HG03135 (cell line): ENCODE data around the gene ADAMTS14.

ENCODE experiments used
- ATAC-seq: cut with Tn5 transposase; IDR thresholded peaks from one replicate; pipeline ENCODE4 v1.9.1; 2021; ENCODE audit warnings: mild to moderate bottlenecking, moderate library complexity; ENCODE audit not compliant: unreplicated experiment

The ADAMTS14 gene

DNA sequence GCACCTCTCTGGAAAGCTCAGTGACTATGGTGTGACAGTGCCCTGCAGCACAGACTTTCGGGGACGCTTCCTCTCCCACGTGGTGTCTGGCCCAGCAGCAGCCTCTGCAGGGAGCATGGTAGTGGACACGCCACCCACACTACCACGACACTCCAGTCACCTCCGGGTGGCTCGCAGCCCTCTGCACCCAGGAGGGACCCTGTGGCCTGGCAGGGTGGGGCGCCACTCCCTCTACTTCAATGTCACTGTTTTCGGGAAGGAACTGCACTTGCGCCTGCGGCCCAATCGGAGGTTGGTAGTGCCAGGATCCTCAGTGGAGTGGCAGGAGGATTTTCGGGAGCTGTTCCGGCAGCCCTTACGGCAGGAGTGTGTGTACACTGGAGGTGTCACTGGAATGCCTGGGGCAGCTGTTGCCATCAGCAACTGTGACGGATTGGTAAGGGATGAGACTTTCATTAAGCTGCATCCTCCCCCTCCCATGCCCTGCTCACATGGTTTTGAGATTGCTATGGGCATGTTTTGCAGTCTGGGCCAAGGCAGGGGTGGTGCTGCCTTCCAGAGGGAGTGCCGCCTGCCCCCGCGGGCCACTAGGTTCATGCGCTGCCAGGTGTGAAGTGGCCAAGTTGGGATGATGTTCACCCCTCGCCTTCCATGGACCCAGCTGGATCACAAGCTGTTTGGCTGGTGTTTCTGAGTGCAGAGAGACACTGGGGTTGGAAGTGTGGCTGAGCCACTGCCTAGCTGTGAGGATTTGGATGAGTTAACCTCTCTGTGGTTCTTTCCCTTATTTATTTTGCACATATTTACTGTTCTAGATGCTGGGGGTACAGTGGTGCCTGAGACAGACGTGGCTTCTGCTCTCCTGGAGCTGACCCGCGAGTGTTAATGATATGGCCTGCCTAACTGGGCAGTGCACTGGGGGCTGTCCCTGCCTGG lies 2.5 kb downstream of the ADAMTS14 start:
- no peak for ATAC-seq

DNA sequence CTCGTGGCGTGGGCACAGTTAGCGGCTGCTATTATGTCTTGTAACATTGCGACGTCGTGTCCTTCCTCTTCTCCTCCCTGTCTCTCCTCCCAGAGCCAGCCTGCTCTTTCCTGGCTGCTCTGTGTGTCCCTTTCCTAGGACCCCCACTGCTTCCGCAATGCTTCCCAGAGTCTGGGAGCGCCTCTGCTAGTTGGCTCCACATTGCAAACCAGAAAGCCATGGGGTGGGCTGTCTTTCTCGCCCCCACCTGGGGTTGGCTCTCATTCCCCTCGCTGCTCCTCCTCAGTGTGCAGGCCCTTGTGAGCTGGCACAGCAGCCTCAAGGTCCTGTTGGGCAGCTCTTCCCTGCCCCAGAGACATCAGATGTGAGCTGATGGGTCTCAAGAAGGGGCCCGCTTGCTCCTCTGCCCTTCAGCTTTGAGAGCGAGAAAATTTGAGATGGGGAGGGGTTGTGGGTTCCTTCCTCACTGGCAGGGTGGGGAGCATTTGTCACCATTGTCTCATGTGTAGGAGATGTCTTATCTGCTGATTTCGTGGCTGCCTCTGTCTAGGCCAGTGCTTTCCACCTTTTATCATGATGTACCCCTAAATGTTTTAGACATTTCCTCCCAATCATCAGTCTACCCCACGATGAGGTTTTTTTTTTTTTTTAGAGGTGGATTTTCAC lies 3.3 kb downstream of the ADAMTS14 start:
- no peak for ATAC-seq

GRCh38 chr10:70676511-70676910 lies 4.2 kb downstream of the ADAMTS14 start:
- ATAC-seq = no peak

DNA sequence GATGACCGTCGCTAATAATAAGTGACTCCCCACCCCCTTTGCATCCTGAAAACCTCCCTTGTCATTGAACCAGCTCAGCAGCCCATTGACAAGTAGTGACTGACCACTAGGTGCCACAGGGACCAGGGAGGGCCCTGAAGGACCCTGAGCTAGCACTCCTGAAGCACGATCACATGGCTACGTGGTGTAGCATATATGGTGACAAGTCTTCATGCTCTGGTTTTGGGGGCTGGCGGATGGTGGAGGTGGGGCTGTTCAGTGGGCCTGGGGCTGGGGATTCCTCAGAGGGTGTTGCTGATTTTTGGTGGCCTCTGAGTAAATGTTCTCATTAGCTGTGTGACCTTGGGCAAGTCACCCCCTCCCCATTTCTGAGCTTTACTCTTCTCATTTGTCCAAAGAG lies 4.7 kb downstream of the ADAMTS14 start:
- no peak for ATAC-seq

- no peak for ATAC-seq
These were observed 5.4 kb downstream of the ADAMTS14 start for GRCh38 chr10:70677620-70678249.

DNA sequence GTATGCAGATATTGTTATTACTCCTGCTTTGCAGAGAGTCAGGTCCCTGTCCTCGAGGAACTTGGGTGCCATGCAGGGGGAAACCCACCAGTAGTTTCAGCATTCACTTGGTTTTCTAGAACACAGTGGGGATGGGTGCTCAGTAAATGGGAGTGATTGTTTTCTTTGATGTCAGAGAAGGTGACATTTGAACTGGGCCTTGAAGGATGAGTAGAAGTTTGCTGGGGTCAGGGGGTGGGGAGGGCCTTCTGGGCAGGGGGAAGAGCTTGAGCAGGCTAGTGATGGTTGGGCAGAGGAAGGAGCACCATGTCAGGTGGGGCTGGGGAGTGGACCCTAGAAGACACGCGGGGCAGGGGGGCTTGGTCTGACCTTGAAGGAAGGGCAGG lies 5.9 kb downstream of the ADAMTS14 start:
- no peak for ATAC-seq

DNA sequence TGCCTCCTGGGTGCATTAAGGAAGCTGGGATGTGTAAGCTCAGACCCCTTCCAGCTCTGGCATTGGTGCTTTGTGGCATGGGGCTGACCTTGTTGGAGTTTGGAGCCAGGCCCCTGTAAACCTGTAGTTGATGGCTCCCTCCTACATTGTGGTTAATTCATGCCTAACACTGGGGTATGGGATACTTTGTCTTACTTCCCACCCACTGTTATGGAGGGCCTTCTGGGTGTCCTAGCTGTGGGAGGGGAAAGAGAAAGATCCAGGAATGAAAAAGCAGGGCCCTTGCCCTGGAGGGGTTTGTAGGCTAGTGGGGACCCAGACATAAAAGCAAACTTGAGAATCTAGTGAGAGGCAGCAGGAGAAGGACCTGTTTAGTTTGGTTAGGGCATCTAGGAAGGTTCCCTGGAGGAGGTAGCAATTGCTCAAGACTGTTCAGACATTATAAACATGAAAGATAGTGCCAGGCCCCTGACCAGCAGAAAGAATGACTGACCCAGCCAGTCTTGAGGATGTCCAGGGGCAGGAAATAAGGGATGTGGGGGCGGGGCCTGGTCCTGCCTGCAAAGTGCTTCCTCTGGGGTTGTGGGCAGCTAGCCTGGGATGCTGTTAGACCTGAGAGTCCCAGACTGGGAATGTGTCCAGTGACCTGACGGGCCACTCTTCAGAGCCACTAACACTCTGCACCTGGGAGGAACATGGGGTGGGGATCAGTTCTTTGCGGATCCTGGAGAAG lies 6.6 kb downstream of the ADAMTS14 start:
- ATAC-seq = no peak

DNA sequence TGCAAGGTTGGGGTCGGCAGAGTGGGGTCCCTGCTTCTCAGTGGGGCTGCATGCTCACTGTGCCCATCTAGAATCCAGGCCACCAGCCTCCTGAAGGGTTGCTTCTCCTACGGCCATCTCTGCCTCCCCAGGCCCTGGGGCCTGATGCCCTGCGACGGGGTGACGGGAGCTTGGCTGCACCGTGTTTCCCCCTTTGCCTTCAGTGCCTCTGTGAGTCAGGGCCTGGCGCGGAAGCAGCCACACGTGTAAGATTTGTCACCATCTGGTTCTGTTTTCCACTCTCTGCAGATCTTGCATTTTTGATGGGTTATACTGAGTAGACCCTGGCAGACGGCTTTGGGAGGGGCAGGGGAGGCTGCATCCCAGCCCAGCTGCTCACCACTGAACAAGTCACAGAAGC lies 7.2 kb downstream of the ADAMTS14 start:
- no peak for ATAC-seq

GRCh38 chr10:70680899-70681730 lies 8.8 kb downstream of the ADAMTS14 start:
- no peak for ATAC-seq

DNA sequence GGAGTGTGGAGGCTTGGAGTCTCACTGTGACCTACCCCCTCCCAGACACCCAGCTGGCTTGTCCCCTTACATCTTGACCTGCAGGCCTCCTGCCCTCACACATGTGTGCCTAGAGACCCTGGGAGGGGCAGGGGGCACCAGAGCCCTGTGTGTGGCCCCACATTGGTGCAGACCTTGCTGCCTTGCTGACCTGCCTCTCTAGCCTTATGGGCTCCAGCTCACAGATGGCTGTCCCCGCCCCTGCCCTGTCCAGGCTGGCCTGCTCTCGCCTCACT lies 9.4 kb downstream of the ADAMTS14 start:
- no peak for ATAC-seq

DNA sequence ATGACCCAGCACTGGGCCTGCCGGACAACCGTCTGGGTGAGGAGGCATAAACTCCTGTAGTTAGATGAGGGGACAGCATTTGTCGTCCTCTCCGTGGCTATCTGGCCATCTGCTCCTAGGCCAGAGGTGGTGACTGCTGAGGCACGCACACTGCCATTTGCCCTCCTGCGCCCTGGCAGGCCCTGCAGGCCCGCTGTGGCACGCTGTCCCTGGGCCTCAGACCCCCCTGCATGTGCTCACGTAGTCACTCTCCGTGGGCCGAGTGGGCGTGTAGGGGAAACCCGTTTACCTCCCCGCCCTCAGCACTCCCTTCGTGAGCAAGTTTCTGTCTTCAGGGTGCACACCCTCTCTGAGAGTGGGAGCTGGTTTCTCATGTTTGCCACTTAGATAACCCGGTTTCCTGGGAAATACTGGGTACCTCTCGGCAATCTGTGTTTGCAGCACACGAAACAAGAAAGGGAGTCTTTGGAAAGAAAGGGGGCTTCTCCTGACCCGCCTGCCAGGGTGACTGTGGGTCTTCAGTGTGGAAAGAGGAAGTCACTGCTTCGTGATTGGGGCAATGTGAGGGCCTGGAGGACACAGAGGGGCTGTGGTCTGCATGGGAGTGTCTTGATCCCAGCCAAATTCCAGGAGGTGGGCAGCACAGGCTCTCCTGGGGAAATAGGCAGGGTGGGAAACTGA lies 10.8 kb downstream of the ADAMTS14 start:
- no peak for ATAC-seq

- ATAC-seq = no peak
These were observed 11.3 kb downstream of the ADAMTS14 start for GRCh38 chr10:70683601-70683934.

GRCh38 chr10:70683940-70684339 lies 11.6 kb downstream of the ADAMTS14 start:
- no peak for ATAC-seq

- no peak for ATAC-seq
These were observed 12.1 kb downstream of the ADAMTS14 start for GRCh38 chr10:70684374-70684773.

DNA sequence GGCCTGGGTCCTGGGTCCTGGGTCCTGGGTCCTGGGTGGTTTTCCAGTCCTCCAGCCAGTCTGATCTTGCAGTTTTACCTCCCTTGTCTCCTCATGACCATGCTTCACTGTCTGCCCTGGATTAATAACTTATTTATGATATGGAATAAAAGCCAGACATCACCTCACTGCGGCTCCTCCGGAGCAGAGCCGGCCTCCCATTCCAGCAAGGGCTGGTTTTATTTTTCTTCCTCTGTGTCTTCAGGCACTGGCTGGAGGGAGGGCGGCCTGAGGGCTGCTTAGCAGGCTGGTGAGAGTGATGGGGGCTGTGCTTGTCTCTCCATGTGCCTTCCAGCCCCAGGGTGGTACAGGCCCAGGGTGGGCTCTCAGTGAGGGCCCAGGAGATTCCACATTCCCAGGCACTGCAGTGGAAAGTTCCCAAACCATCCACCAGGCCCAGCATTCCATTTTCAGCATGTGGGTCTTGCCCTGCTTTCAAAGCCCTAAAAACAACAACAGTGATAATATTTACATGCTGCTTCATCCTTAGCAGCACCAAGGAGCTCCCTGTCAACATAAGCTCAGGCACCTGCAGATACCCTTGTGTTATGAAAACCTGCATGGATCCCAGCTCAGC lies 12.6 kb downstream of the ADAMTS14 start:
- ATAC-seq = no peak

- no peak for ATAC-seq
These were observed 13.2 kb downstream of the ADAMTS14 start for GRCh38 chr10:70685455-70685911.

- ATAC-seq = no peak
These were observed 16.5 kb downstream of the ADAMTS14 start for GRCh38 chr10:70688828-70689227.

DNA sequence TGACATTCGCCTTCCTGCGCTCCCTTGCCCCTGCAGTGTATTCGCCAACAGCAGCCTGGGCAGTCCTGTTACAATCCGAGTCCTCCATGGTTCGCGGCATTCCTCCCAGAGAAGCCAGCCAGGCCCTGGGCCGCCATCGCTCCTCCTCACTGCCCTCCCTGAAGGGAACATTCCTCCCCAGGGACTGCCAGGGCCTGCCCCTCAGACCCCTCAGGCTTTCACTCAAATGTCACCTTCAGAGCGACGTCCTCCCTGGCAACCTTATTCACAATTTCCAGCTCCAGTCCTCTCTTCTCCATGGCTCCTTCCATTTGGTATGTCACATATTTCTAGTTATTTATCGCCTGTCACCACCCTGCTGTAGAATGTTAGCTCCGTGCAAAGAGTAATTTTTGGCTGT lies 17.4 kb downstream of the ADAMTS14 start:
- no peak for ATAC-seq

DNA sequence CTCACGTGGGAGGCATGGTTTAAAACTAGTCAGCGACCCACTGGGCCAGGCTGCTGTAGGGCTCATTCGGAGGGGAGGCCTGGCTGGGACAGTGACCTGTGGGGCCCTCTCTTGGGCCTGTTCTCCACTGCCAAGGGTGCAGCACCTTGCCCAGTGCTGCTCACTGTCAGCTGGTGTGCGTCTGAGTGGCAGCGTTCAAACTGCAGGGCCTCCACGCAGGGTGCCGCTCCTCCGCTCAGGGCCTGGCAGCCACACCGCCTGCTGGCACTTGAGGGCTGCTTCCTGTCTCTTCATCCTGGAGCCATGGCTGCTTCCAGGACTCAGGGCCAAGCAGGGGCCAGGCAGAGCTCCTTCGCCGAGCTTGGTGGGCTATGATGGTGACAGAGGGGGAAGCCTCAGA lies 18.3 kb downstream of the ADAMTS14 start:
- no peak for ATAC-seq

DNA sequence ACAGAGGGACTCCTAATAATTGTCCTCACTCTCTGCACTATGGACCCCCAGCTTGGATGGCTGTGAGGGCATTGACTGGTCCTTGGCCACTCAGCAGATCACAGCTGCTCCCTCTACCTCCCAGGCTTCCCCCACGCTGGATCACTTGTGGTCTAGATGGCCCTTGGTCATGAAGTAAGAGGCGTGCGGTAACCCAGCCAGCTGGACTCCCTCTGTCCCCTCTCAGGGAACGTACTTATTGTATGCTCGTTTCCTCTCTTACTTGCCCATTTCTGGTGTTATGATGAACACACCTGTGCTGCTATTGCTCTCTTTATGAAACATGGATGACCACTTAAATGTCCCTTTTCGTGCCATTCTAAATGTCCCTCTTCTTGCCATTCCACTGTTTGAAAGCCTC lies 19.3 kb downstream of the ADAMTS14 start:
- no peak for ATAC-seq
